Neural cell (in vitro differentiated cells): ENCODE data around the gene FOSL2. TPM values are rescaled to one million over a fixed set of nuclear protein-coding genes. Genes with fewer than 3 reads are reported as not detected.

Experiments
- H2AFZ ChIP-seq: fragments of 200-600, 300-800 bp; sonication (generic), shearing (Covaris generic); 2 replicates; pipeline ENCODE4 v1.6.0; 2014; ENCODE audit warnings: low read depth, mild to moderate bottlenecking, antibody characterized with exemption, low read length, moderate library complexity
- H3F3A ChIP-seq: fragments of 200-600 bp; shearing (Covaris generic); 2 replicates; pipeline ENCODE4 v1.6.1; 2016; ENCODE audit warnings: mild to moderate bottlenecking, moderate library complexity, mixed read lengths, antibody characterized with exemption, low read length; ENCODE audit not compliant: insufficient read depth, poor library complexity, severe bottlenecking
- H3K27ac ChIP-seq: fragments of 200-600, 300-800 bp; sonication (generic), shearing (Covaris generic); 2 replicates; pipeline ENCODE4 v1.5.1; 2014; ENCODE audit warnings: mild to moderate bottlenecking, low read length, moderate library complexity
- H3K27me3 ChIP-seq: fragments of 300-800, 200-600 bp; sonication (generic), shearing (Covaris generic); 2 replicates; pipeline ENCODE4 v1.6.0; 2014; ENCODE audit warnings: mild to moderate bottlenecking, low read depth, low read length, moderate library complexity; ENCODE audit not compliant: insufficient read depth
- H3K36me3 ChIP-seq: fragments of 300-800, 200-600 bp; sonication (generic), shearing (Covaris generic); 2 replicates; pipeline ENCODE4 v1.5.1; 2014; ENCODE audit warnings: mild to moderate bottlenecking, antibody characterized with exemption, low read length, moderate library complexity; ENCODE audit not compliant: insufficient read depth
- H3K4me2 ChIP-seq: fragments of 300-800, 200-600 bp; sonication (generic), shearing (Covaris generic); 2 replicates; pipeline ENCODE4 v1.6.0; 2014; ENCODE audit warnings: mild to moderate bottlenecking, low read length
- H3K4me3 ChIP-seq: fragments of 300-800, 200-600 bp; sonication (generic), shearing (Covaris generic); 2 replicates; pipeline ENCODE4 v1.5.1; 2014; ENCODE audit warnings: mild to moderate bottlenecking, low read length, moderate library complexity
- H3K79me2 ChIP-seq: fragments of 200-600 bp; shearing (Covaris generic); replicated peaks from 2 replicates; pipeline ENCODE4 v1.6.0; 2014; ENCODE audit warnings: mild to moderate bottlenecking, low read length, moderate library complexity; ENCODE audit not compliant: insufficient read depth
- H3K9ac ChIP-seq: fragments of 300-800, 200-600 bp; sonication (generic), shearing (Covaris generic); 2 replicates; pipeline ENCODE4 v1.6.1; 2016; ENCODE audit warnings: mild to moderate bottlenecking, low read length, mixed read lengths
- H3K9me2 ChIP-seq: fragments of 200-600 bp; shearing (Covaris generic); 2 replicates; pipeline ENCODE4 v1.6.1; 2016; ENCODE audit warnings: mild to moderate bottlenecking, low read length, mixed read lengths; ENCODE audit not compliant: insufficient read depth
- H3K9me3 ChIP-seq: fragments of 200-600, 300-800 bp; sonication (generic), shearing (Covaris generic); 2 replicates; pipeline ENCODE4 v1.6.1; 2016; ENCODE audit warnings: mild to moderate bottlenecking, mixed run types, low read length, moderate library complexity, mixed read lengths
- H4K20me1 ChIP-seq: fragments of 200-600 bp; shearing (Covaris generic); 2 replicates; pipeline ENCODE4 v1.6.1; 2016; ENCODE audit warnings: mild to moderate bottlenecking, mixed run types; ENCODE audit not compliant: insufficient read depth
- EP300 ChIP-seq: fragments of 450-650 bp; conservative IDR thresholded peaks from 2 replicates; pipeline ENCODE4 v1.6.1; 2014; ENCODE audit warnings: antibody characterized with exemption, mild to moderate bottlenecking, moderate library complexity; ENCODE audit not compliant: poor library complexity, severe bottlenecking
- EZH2 ChIP-seq: fragments of 200-600, 300-800 bp; shearing (Covaris generic), sonication (generic); IDR thresholded peaks from 2 replicates; pipeline ENCODE4 v1.6.1; 2014; ENCODE audit warnings: antibody characterized with exemption, low read length, borderline replicate concordance, mild to moderate bottlenecking; ENCODE audit not compliant: insufficient read depth, poor library complexity, severe bottlenecking
- MXI1 ChIP-seq: fragments of 450-650 bp; conservative IDR thresholded peaks from 2 replicates; pipeline ENCODE4 v1.6.1; 2014; ENCODE audit warnings: antibody characterized with exemption, mild to moderate bottlenecking; ENCODE audit not compliant: poor library complexity, severe bottlenecking
- POLR2AphosphoS5 ChIP-seq: IDR thresholded peaks from 2 replicates; pipeline ENCODE4 v1.6.1; 2012
- RAD21 ChIP-seq: fragments of 450-650 bp; conservative IDR thresholded peaks from 2 replicates; pipeline ENCODE4 v1.6.1; 2014; ENCODE audit warnings: antibody characterized with exemption, mild to moderate bottlenecking, moderate library complexity
- SMC3 ChIP-seq: fragments of 450-650 bp; conservative IDR thresholded peaks from 2 replicates; pipeline ENCODE4 v1.6.1; 2014; ENCODE audit warnings: antibody characterized with exemption, mild to moderate bottlenecking, moderate library complexity; ENCODE audit not compliant: poor library complexity
- TAF1 ChIP-seq: IDR thresholded peaks from 2 replicates; pipeline ENCODE4 v1.6.1; 2012; ENCODE audit warnings: low read depth
- polyA plus RNA-seq: library from polyadenylated mRNA; depleted of rRNA; stranded (reverse); fragments of >200 nt; gene quantifications from 2 replicates; pipeline ENCODE4 v1.2.3, GENCODE V29; 2014
- TF ChIP-seq, protein P1 (sequence below): IDR thresholded peaks from 2 replicates; pipeline ENCODE4 v1.6.1; 2012; ENCODE audit warnings: borderline replicate concordance
- TF ChIP-seq, protein P2 (sequence below): fragments of 450-650 bp; IDR thresholded peaks from 2 replicates; pipeline ENCODE4 v1.5.1; 2014; ENCODE audit warnings: antibody characterized with exemption, mild to moderate bottlenecking, moderate library complexity; ENCODE audit not compliant: poor library complexity, severe bottlenecking

FOSL2 gene
- polyA plus RNA-seq, 1 donor from 2014 or later: 2.8 TPM

DNA sequence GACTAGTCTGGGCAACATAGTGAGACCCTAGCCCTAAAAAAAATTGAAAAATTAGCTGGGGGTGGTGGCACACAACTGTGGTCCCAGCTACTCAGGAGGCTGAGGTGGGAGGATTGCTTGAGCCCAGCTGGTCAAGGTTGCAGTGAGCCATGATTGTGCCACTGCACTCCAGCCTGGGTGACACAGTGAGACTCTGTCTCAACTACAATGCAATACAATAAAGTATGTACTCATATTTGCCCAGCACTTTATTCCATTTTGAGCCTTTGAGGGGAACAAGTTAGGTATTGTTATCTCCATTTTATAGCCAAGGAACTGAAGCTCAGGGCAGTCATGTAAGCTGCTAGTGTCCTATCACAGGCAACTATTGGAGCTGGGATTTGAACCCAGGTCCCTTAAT is 53.9 kb downstream of the FOSL2 start:
- no peaks in the 10 kb centered on the region for H3K36me3 ChIP-seq
- no peaks in the 10 kb centered on the region for H3K79me2 ChIP-seq
- H3F3A ChIP-seq: no peaks in the 10 kb centered on the region
- H3K9me3 ChIP-seq: no peaks in the 10 kb centered on the region
- no peak overlapping the region for H2AFZ ChIP-seq
- no peak overlapping the region for H3K4me3 ChIP-seq
- H3K27me3 ChIP-seq: no peaks in the 10 kb centered on the region
- H3K27ac ChIP-seq: no peak overlapping the region
- TF ChIP-seq SMC3 (no peak), EZH2 (no peak), TAF1 (no peak), RAD21 (no peak), POLR2AphosphoS5 (no peak), EP300 (no peak), MXI1 (no peak)
- TF ChIP-seq, protein P1, sequence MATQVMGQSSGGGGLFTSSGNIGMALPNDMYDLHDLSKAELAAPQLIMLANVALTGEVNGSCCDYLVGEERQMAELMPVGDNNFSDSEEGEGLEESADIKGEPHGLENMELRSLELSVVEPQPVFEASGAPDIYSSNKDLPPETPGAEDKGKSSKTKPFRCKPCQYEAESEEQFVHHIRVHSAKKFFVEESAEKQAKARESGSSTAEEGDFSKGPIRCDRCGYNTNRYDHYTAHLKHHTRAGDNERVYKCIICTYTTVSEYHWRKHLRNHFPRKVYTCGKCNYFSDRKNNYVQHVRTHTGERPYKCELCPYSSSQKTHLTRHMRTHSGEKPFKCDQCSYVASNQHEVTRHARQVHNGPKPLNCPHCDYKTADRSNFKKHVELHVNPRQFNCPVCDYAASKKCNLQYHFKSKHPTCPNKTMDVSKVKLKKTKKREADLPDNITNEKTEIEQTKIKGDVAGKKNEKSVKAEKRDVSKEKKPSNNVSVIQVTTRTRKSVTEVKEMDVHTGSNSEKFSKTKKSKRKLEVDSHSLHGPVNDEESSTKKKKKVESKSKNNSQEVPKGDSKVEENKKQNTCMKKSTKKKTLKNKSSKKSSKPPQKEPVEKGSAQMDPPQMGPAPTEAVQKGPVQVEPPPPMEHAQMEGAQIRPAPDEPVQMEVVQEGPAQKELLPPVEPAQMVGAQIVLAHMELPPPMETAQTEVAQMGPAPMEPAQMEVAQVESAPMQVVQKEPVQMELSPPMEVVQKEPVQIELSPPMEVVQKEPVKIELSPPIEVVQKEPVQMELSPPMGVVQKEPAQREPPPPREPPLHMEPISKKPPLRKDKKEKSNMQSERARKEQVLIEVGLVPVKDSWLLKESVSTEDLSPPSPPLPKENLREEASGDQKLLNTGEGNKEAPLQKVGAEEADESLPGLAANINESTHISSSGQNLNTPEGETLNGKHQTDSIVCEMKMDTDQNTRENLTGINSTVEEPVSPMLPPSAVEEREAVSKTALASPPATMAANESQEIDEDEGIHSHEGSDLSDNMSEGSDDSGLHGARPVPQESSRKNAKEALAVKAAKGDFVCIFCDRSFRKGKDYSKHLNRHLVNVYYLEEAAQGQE: no peak
- TF ChIP-seq, protein P2, sequence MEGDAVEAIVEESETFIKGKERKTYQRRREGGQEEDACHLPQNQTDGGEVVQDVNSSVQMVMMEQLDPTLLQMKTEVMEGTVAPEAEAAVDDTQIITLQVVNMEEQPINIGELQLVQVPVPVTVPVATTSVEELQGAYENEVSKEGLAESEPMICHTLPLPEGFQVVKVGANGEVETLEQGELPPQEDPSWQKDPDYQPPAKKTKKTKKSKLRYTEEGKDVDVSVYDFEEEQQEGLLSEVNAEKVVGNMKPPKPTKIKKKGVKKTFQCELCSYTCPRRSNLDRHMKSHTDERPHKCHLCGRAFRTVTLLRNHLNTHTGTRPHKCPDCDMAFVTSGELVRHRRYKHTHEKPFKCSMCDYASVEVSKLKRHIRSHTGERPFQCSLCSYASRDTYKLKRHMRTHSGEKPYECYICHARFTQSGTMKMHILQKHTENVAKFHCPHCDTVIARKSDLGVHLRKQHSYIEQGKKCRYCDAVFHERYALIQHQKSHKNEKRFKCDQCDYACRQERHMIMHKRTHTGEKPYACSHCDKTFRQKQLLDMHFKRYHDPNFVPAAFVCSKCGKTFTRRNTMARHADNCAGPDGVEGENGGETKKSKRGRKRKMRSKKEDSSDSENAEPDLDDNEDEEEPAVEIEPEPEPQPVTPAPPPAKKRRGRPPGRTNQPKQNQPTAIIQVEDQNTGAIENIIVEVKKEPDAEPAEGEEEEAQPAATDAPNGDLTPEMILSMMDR: no peak
- H4K20me1 ChIP-seq: no peaks in the 10 kb centered on the region
- H3K4me2 ChIP-seq: no peak overlapping the region
- H3K9ac ChIP-seq: no peak overlapping the region
- no peaks in the 10 kb centered on the region for H3K9me2 ChIP-seq

DNA sequence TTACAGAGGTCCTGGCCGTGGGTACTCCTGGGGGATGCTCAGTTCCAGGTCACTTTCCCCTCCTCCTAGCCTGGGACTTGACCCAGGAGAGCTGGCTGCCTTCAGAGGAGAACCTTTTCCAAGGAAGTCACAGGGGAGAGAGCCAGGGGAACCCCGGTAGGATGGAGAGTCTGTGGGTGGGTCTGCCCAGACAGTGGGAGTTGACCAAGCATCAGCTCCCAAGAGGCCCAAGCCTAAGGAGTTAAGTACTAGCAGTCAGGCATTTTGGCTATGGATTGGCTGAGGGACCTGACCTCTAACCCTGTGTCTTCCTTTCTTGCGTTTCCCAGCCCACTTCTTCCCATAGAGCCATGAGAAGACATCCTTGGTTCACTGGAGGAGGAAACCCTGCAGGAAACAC is 54.4 kb downstream of the FOSL2 start:
- H3K9ac ChIP-seq: no peak overlapping the region
- no peaks in the 10 kb centered on the region for H3K9me2 ChIP-seq
- no peak overlapping the region for H3K4me3 ChIP-seq
- H3K79me2 ChIP-seq: no peaks in the 10 kb centered on the region
- H3F3A ChIP-seq: no peaks in the 10 kb centered on the region
- no peak overlapping the region for H3K4me2 ChIP-seq
- no peak for TF ChIP-seq SMC3
- TF ChIP-seq POLR2AphosphoS5: no peak
- TF ChIP-seq RAD21: no peak
- TF ChIP-seq MXI1: no peak
- TF ChIP-seq, protein P2: no peak
- no peak for TF ChIP-seq EZH2
- TF ChIP-seq, protein P1: no peak
- TF ChIP-seq TAF1: no peak
- TF ChIP-seq EP300: no peak
- no peaks in the 10 kb centered on the region for H3K9me3 ChIP-seq
- H3K36me3 ChIP-seq: no peaks in the 10 kb centered on the region
- H2AFZ ChIP-seq: no peak overlapping the region
- no peaks in the 10 kb centered on the region for H4K20me1 ChIP-seq
- H3K27me3 ChIP-seq: no peaks in the 10 kb centered on the region
- no peak overlapping the region for H3K27ac ChIP-seq
